SK-N-SH (cell line): ENCODE results near the gene NHS.

Experiments
- CHD2 ChIP-seq: fragments of 150-350 bp; IDR thresholded peaks from 2 replicates; pipeline ENCODE4 v1.6.1; 2018; ENCODE audit warnings: low read length; ENCODE audit not compliant: partially characterized antibody
- FOXJ3 ChIP-seq: sonication (generic); formaldehyde crosslinking; IDR thresholded peaks from 2 replicates; pipeline ENCODE4 v1.5.1; 2020; ENCODE audit warnings: mild to moderate bottlenecking, missing genetic modification reagents
- YY1 ChIP-seq: IDR thresholded peaks from 2 replicates; pipeline ENCODE4 v1.4.0; 2012; ENCODE audit warnings: low read depth, mild to moderate bottlenecking
- TF ChIP-seq, protein P1 (sequence below): fragments of 200-600 bp; sonication (generic); IDR thresholded peaks from 2 replicates; pipeline ENCODE4 v1.6.1; 2017; ENCODE audit warnings: antibody characterized with exemption, mild to moderate bottlenecking, moderate library complexity

DNA sequence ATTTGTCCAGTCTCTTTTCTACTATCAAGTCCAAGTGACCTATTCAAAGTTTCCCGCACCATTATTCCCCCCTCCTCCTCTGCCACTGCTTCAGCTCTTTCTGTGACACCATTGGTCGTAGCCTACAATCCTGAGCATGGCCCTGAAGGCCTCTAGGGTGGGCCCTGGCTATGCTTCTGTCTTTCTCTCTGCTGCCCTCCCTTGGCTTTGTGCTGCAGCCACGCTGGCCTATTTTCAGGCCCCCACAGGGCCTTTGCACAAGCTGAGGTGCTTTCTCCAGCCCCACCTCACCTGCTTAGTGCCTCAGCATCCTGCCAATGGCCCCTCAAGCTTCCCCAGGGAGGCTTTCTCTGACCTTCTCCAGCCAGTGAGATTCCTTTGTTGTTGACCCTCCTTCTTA, 156.5 kb downstream of the NHS start:
- TF ChIP-seq FOXJ3 (CRISPR knock-in tag) (no peak), CHD2 (no peak), YY1 (no peak)
- TF ChIP-seq, protein P1, sequence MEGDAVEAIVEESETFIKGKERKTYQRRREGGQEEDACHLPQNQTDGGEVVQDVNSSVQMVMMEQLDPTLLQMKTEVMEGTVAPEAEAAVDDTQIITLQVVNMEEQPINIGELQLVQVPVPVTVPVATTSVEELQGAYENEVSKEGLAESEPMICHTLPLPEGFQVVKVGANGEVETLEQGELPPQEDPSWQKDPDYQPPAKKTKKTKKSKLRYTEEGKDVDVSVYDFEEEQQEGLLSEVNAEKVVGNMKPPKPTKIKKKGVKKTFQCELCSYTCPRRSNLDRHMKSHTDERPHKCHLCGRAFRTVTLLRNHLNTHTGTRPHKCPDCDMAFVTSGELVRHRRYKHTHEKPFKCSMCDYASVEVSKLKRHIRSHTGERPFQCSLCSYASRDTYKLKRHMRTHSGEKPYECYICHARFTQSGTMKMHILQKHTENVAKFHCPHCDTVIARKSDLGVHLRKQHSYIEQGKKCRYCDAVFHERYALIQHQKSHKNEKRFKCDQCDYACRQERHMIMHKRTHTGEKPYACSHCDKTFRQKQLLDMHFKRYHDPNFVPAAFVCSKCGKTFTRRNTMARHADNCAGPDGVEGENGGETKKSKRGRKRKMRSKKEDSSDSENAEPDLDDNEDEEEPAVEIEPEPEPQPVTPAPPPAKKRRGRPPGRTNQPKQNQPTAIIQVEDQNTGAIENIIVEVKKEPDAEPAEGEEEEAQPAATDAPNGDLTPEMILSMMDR, result no peak
